Spleen (tissue), 11 donors: ENCODE measurements around the gene AGAP4. TPM values are rescaled to one million over a fixed set of nuclear protein-coding genes. Genes with fewer than 3 reads are reported as not detected.
"Not testable (repeated sequence)": the region's sequence is repeated elsewhere in the genome, so short reads cannot be mapped to it uniquely, and the experiment has no call there.

Experiments
- DNase-seq: peaks from one replicate; pipeline ENCODE4 v3.0.0-alpha.2; 2020
- H3K27ac ChIP-seq, 8 donors: fragments of 200-600 bp; sonication (generic) in 7 of 8; 1 replicate in 4 of 8; 2 replicates in 4 of 8; pipeline versions ENCODE4 v1.5.0 to v1.8.0; 2016 to 2021; ENCODE audit warnings: inconsistent platforms in 4 of 8, mild to moderate bottlenecking in 4 of 8, moderate library complexity in 1 of 8
- H3K27me3 ChIP-seq, 7 donors: fragments of 200-600 bp; sonication (generic) in 6 of 7; replicated peaks in 1 of 7; 1 replicate in 4 of 7; 2 replicates in 3 of 7; pipeline versions ENCODE4 v1.5.0 to v1.8.0; 2016 to 2021; ENCODE audit warnings: inconsistent platforms in 3 of 7, mild to moderate bottlenecking in 1 of 7
- H3K36me3 ChIP-seq, 6 donors: fragments of 200-600 bp; sonication (generic) in 5 of 6; 1 replicate in 4 of 6; 2 replicates in 2 of 6; pipeline versions ENCODE4 v1.5.0 to v1.8.0; 2016 to 2021; ENCODE audit warnings: inconsistent platforms in 2 of 6
- H3K4me1 ChIP-seq, 6 donors: fragments of 200-600 bp; sonication (generic) in 5 of 6; 1 replicate in 3 of 6; 2 replicates in 3 of 6; pipeline versions ENCODE4 v1.5.0 to v1.8.0; 2016 to 2021; ENCODE audit warnings: inconsistent platforms in 3 of 6
- H3K4me3 ChIP-seq, 8 donors: fragments of 200-600 bp; sonication (generic) in 7 of 8; 1 replicate in 4 of 8; 2 replicates in 4 of 8; pipeline versions ENCODE4 v1.5.0 to v1.8.0; 2016 to 2021; ENCODE audit warnings: inconsistent platforms in 4 of 8, mild to moderate bottlenecking in 4 of 8, moderate library complexity in 2 of 8
- H3K9me3 ChIP-seq, 8 donors: fragments of 200-600 bp; sonication (generic) in 7 of 8; 1 replicate in 4 of 8; 2 replicates in 4 of 8; pipeline versions ENCODE4 v1.5.0 to v1.8.0; 2016 to 2021; ENCODE audit warnings: inconsistent platforms in 4 of 8
- CTCF ChIP-seq, 11 experiments: fragments of 200-600 bp in 7 of 11; fragments of 450-650 bp in 4 of 11; sonication (generic) in 4 of 11; IDR thresholded peaks in 8 of 11; conservative IDR thresholded peaks in 3 of 11; 1 replicate in 7 of 11; 2 replicates in 4 of 11; pipeline versions ENCODE4 v1.4.0 to v1.8.0; 2016 to 2021; ENCODE audit warnings: antibody characterized with exemption in 11 of 11, inconsistent platforms in 4 of 11, mild to moderate bottlenecking in 1 of 11
- POLR2A ChIP-seq, 3 donors: fragments of 450-650 bp; IDR thresholded peaks; one replicate each; pipeline ENCODE4 v1.5.1; 2017; ENCODE audit warnings: antibody characterized with exemption in 3 of 3, mild to moderate bottlenecking in 1 of 3
- POLR2AphosphoS5 ChIP-seq, 3 donors: sonication (generic); formaldehyde crosslinking; IDR thresholded peaks; one replicate each; pipeline ENCODE4 v1.5.1; 2017; ENCODE audit warnings: antibody characterized with exemption in 3 of 3
- WGBS, 5 donors: extraction: QIAGEN DNeasy Blood & Tissue Kit in 3 of 5; methylation state at CpG; one replicate each; pipeline versions ENCODE4 v1.1.5 to v1.1.7; 2013 to 2018; 5-methylcytosine and 5-hydroxymethylcytosine counted together
- intact Hi-C: fragments of 100-400 bp; cut with DNase I; formaldehyde crosslinking; loops from one replicate; pipeline ENCODE4 v1.15.0; 2023; ENCODE audit warnings: low total_unique reads
- polyA plus RNA-seq, 3 donors: library from polyadenylated mRNA; stranded (reverse); fragments of 200-250 nt; gene quantifications; one replicate each; pipeline ENCODE4 v1.2.1, GENCODE V29; 2013
- total RNA-seq, 7 donors: library from RNA; depleted of rRNA in 3 of 7; stranded (reverse); fragments of >200 nt in 3 of 7; fragmentation: NEBNext Ultra II Directional in 4 of 7; extraction: Animal tissue kit (Norgen Biotek cat#: 25700) in 4 of 7; gene quantifications; one replicate each; pipeline versions ENCODE4 v1.1.0 to v1.2.1, GENCODE V29; 2016 to 2021
- donor health status: healthy with polysubstance abuse.
- donor health status: DM: no; HTN: no; CAD: no; lungs with moderate emphysema.
- donor health status: DM: no; HTN: no; CAD: no.
- donor health status: Bipolar disorder and iron deficiency.
- donor health status: healthy.
- donor health status: DM: no; HTN: no; CAD: no.
- donor health status: DM: yes; HTN: yes; CAD: no.

The AGAP4 gene
- total and polyA plus RNA-seq, 10 donors: 13.1 to 30.5 (median 18.7) TPM

DNA sequence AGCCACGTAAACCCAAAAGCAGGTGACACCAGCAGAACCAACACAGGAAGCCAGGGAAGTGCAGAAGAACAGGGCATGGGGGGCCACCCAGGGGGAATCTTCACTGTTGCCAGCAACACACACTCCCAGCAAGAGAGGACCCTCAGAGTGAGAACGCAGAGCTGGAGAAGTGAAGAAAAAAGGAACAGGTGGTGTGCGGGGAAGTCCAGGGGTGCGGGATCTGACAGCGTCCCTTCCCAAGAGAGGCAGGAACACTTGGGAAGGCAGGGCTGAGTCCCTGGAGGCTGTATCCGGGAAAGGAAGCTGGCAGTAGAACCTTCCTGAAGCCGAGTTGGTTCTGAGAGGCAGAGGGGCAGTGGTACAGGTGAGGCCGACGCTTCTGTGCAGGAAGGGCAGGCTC, 27.7 kb downstream of the AGAP4 start:
- H3K27me3 ChIP-seq: no peaks in the 10 kb centered on the region
- peaks cover 0 to 7% (median 2%) of the 10 kb centered on the region in 8 donors for H3K9me3 ChIP-seq
- no peak overlapping the region for H3K4me3 ChIP-seq
- no peak overlapping the region for H3K27ac ChIP-seq
- H3K4me1 ChIP-seq: no peaks in the 10 kb centered on the region
- intact Hi-C loops: no loop called here
- H3K36me3 ChIP-seq: no peaks in the 10 kb centered on the region
- no peak for DNase-seq
- no peak for TF ChIP-seq CTCF (IDR thresholded peaks at IDR 0.05 in 8 of 11, conservative IDR thresholded peaks at IDR 0.05 in 3 of 11)
- no peak for TF ChIP-seq POLR2AphosphoS5 (IDR thresholded peaks at IDR 0.05)
- no peak for TF ChIP-seq POLR2A (IDR thresholded peaks at IDR 0.05)
- WGBS, 5 donors: 62 to 80% (median 65%) methylated on average over 9 of the region's 9 CpGs

- intact Hi-C loops: no loop called here
- Histone ChIP-seq H3K27ac (no peak overlapping the region), H3K27me3 (no peaks in the 10 kb centered on the region), H3K4me1 (no peaks in the 10 kb centered on the region), H3K9me3 (peaks cover 0 to 7% (median 2%) of the 10 kb centered on the region in 8 donors), H3K36me3 (no peaks in the 10 kb centered on the region), H3K4me3 (no peak overlapping the region)
- TF ChIP-seq POLR2AphosphoS5 (IDR thresholded peaks at IDR 0.05) (no peak), POLR2A (IDR thresholded peaks at IDR 0.05) (no peak), CTCF (IDR thresholded peaks at IDR 0.05 in 8 of 11, conservative IDR thresholded peaks at IDR 0.05 in 3 of 11) (no peak)
- DNase-seq: no peak
- WGBS, 5 donors: 84 to 96% (median 89%) methylated on average over 3 of the region's 3 CpGs
These were observed 29.4 kb downstream of the AGAP4 start for GRCh38 chr10:45817912-45818311.

DNA sequence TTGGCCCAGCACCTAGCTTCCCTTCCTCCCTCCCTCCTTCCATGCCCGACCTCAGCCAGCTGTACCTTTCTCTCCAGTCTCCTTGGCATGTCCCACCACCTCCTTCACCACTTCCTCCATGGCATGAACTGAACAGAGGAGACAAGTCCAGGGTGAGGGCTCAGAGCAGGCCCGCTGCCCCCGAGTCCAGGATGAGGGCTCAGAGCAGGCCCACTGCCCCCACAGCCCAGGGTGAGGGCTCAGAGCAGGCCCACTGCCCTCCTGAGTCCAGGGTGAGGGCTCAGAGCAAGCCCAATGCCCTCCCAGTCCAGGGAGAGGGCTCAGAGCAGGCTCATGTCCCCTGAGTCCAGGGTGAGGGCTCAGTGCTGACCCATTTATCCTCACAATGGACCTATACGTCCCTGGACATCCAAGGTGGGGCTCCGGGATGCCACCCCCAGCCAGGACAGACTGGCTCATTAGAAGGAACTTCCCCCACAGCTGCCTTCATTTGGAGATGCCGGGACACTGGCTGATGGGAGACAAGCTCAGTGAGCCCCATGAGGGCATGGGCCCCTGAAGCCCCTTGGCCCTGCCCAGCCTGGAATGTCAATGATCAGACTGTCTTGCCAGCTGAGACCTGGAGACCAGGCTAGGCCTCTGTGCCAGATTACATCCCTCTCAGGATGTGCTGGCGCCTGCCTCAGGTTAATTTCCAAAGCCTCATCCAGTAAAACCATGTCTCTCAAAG, 30.0 kb downstream of the AGAP4 start:
- Histone ChIP-seq H3K4me3 (no peak overlapping the region), H3K36me3 (no peaks in the 10 kb centered on the region), H3K9me3 (peaks cover 0 to 7% (median 2%) of the 10 kb centered on the region in 8 donors), H3K27me3 (no peaks in the 10 kb centered on the region), H3K27ac (no peak overlapping the region), H3K4me1 (no peaks in the 10 kb centered on the region)
- TF ChIP-seq CTCF (IDR thresholded peaks at IDR 0.05 in 8 of 11, conservative IDR thresholded peaks at IDR 0.05 in 3 of 11): no peak
- TF ChIP-seq POLR2AphosphoS5 (IDR thresholded peaks at IDR 0.05): no peak
- no peak for TF ChIP-seq POLR2A (IDR thresholded peaks at IDR 0.05)
- intact Hi-C loops: no loop called here
- no peak for DNase-seq
- 87 to 96% (median 94%) methylated on average over 7 of the region's 7 CpGs for WGBS, 5 donors

GRCh38 chr10:45814146-45814545, 33.2 kb downstream of the AGAP4 start:
- H3K4me3 ChIP-seq, H3K27ac ChIP-seq, DNase-seq, H3K9me3 ChIP-seq, H3K4me1 ChIP-seq, H3K27me3 ChIP-seq, intact Hi-C loops, H3K36me3 ChIP-seq: not testable (repeated sequence)
- 91 to 99% (median 96%) methylated on average over 4 of the region's 4 CpGs for WGBS, 5 donors

DNA sequence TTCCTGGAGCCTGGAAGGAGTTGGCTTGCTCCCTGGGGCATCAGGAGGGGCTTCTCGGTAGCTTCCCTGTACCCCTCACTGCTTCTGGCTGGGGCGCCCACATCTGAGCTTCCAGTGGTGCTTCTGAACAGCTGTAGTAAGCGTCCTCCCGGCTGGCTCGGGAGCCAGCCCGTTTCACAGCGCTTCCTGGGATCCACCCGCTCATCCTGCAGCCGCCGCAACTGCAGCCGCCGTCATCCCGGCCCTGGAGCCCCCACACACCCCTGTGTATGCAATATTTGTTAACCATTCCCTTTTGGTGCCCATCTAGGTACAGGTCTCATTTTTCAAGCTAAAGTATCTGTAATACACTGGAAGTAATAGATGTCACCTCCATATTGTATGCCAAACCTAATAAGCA, 34.3 kb downstream of the AGAP4 start:
- H3K36me3 ChIP-seq, H3K27ac ChIP-seq, H3K9me3 ChIP-seq, H3K27me3 ChIP-seq, H3K4me3 ChIP-seq, H3K4me1 ChIP-seq, DNase-seq, intact Hi-C loops: not testable (repeated sequence)
- WGBS, 5 donors: 74 to 93% (median 83%) methylated on average over 12 to 13 of the region's 13 CpGs
